ENCODE data around the gene PPP5C.
"Not testable (repeated sequence)": the region's sequence is repeated elsewhere in the genome, so short reads cannot be mapped to it uniquely, and the experiment has no call there.

Gene PPP5C

GRCh38 chr19:46415804-46416709 lies 69.2 kb downstream of the PPP5C start:
- H3K4me1 ChIP-seq (ENCODE audit: control insufficient read depth, low read depth, low read length): peaks cover 13% of the 10 kb centered on the region
- peaks cover 34% of the 10 kb centered on the region for H3K27me3 ChIP-seq (ENCODE audit: control insufficient read depth, insufficient read depth, low read length)
- not testable (repeated sequence) for H3K9me3 ChIP-seq (ENCODE audit: control insufficient read depth, low read depth, low read length); H3K27ac ChIP-seq (ENCODE audit: low read length); H3K36me3 ChIP-seq (ENCODE audit: control insufficient read depth, low read depth, low read length)
- H3K4me3 ChIP-seq (ENCODE audit: low read length): peak overlapping the region; percentile 54
- H3K9ac ChIP-seq (ENCODE audit: low read length): peak overlapping the region; percentile 38

GRCh38 chr19:46420056-46420455 lies 73.2 kb downstream of the PPP5C start:
- Histone ChIP-seq H3K4me1 (ENCODE audit: control insufficient read depth, low read depth, low read length) (peaks cover 10% of the 10 kb centered on the region), H3K4me3 (ENCODE audit: low read length) (no peak overlapping the region), H3K9ac (ENCODE audit: low read length) (no peak overlapping the region), H3K36me3 (ENCODE audit: control insufficient read depth, low read depth, low read length) (no peaks in the 10 kb centered on the region), H3K27ac (ENCODE audit: low read length) (no peak overlapping the region), H3K27me3 (ENCODE audit: control insufficient read depth, insufficient read depth, low read length) (peaks cover 6% of the 10 kb centered on the region), H3K9me3 (ENCODE audit: control insufficient read depth, low read depth, low read length) (no peaks in the 10 kb centered on the region)

- H3K27ac ChIP-seq (ENCODE audit: low read length): no peak overlapping the region
- H3K4me1 ChIP-seq (ENCODE audit: control insufficient read depth, low read depth, low read length): no peaks in the 10 kb centered on the region
- H3K9me3 ChIP-seq (ENCODE audit: control insufficient read depth, low read depth, low read length): no peaks in the 10 kb centered on the region
- no peaks in the 10 kb centered on the region for H3K36me3 ChIP-seq (ENCODE audit: control insufficient read depth, low read depth, low read length)
- H3K9ac ChIP-seq (ENCODE audit: low read length): no peak overlapping the region
- peaks cover 11% of the 10 kb centered on the region for H3K27me3 ChIP-seq (ENCODE audit: control insufficient read depth, insufficient read depth, low read length)
- no peak overlapping the region for H3K4me3 ChIP-seq (ENCODE audit: low read length)
Observed at GRCh38 chr19:46422344-46422743, 75.5 kb downstream of the PPP5C start.

- Histone ChIP-seq H3K27me3 (ENCODE audit: control insufficient read depth, insufficient read depth, low read length) (peaks cover 20% of the 10 kb centered on the region), H3K9ac (ENCODE audit: low read length) (no peak overlapping the region), H3K4me1 (ENCODE audit: control insufficient read depth, low read depth, low read length) (no peaks in the 10 kb centered on the region), H3K4me3 (ENCODE audit: low read length) (no peak overlapping the region), H3K36me3 (ENCODE audit: control insufficient read depth, low read depth, low read length) (no peaks in the 10 kb centered on the region), H3K27ac (ENCODE audit: low read length) (no peak overlapping the region), H3K9me3 (ENCODE audit: control insufficient read depth, low read depth, low read length) (no peaks in the 10 kb centered on the region)
Observed at GRCh38 chr19:46423188-46423587, 76.3 kb downstream of the PPP5C start.

- Histone ChIP-seq H3K9ac (ENCODE audit: low read length) (peak overlapping the region; percentile 59), H3K4me3 (ENCODE audit: low read length) (peak overlapping the region; percentile 90)
Observed at GRCh38 chr19:46426035-46426505, 79.2 kb downstream of the PPP5C start.

GRCh38 chr19:46426506-46427162 lies 79.7 kb downstream of the PPP5C start:
- H3K9me3 ChIP-seq (ENCODE audit: control insufficient read depth, low read depth, low read length): no peaks in the 10 kb centered on the region
- peaks cover 23% of the 10 kb centered on the region for H3K27me3 ChIP-seq (ENCODE audit: control insufficient read depth, insufficient read depth, low read length)
- no peaks in the 10 kb centered on the region for H3K36me3 ChIP-seq (ENCODE audit: control insufficient read depth, low read depth, low read length)
- no peak overlapping the region for H3K27ac ChIP-seq (ENCODE audit: low read length)
- H3K4me1 ChIP-seq (ENCODE audit: control insufficient read depth, low read depth, low read length): no peaks in the 10 kb centered on the region
- H3K4me3 ChIP-seq (ENCODE audit: low read length): peak overlapping the region; percentile 90
- peak overlapping the region; percentile 59 for H3K9ac ChIP-seq (ENCODE audit: low read length)

More at GRCh38 chr19:46426035-46426505, 79.2 kb downstream of the PPP5C start:
- H3K27me3 ChIP-seq (ENCODE audit: control insufficient read depth, insufficient read depth, low read length): peaks cover 23% of the 10 kb centered on the region
- no peaks in the 10 kb centered on the region for H3K4me1 ChIP-seq (ENCODE audit: control insufficient read depth, low read depth, low read length)
- no peaks in the 10 kb centered on the region for H3K9me3 ChIP-seq (ENCODE audit: control insufficient read depth, low read depth, low read length)
- no peak overlapping the region for H3K27ac ChIP-seq (ENCODE audit: low read length)
- no peaks in the 10 kb centered on the region for H3K36me3 ChIP-seq (ENCODE audit: control insufficient read depth, low read depth, low read length)

DNA sequence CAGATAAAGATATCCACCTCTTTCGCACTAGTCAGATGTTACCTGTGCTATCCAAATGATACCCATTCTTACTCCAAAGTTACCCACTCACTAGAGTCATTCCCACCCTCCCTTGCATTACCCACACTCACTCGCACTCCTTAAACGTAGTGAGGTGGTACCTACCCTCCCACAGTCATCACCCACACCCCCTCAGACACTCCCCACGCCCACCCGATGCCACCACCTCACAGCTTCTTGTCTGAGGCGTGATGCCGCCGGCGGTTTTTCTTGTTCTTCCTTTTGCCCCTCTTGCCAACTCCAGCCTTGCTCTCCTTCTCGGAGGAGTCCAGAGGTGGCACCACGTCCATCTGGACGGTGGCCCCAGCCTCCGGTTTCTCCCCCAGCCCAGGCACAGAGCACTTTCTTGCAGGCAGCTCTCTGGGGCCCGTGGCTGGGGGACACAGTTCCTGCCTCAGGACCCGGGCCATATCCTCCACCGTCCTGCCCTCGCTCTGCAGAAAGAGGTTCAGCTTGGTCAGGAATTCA lies 80.7 kb downstream of the PPP5C start:
- H3K27ac ChIP-seq (ENCODE audit: low read length): no peak overlapping the region
- H3K27me3 ChIP-seq (ENCODE audit: control insufficient read depth, insufficient read depth, low read length): peaks cover 23% of the 10 kb centered on the region
- H3K36me3 ChIP-seq (ENCODE audit: control insufficient read depth, low read depth, low read length): no peaks in the 10 kb centered on the region
- H3K9me3 ChIP-seq (ENCODE audit: control insufficient read depth, low read depth, low read length): no peaks in the 10 kb centered on the region
- H3K9ac ChIP-seq (ENCODE audit: low read length): no peak overlapping the region
- H3K4me1 ChIP-seq (ENCODE audit: control insufficient read depth, low read depth, low read length): no peaks in the 10 kb centered on the region
- no peak overlapping the region for H3K4me3 ChIP-seq (ENCODE audit: low read length)

DNA sequence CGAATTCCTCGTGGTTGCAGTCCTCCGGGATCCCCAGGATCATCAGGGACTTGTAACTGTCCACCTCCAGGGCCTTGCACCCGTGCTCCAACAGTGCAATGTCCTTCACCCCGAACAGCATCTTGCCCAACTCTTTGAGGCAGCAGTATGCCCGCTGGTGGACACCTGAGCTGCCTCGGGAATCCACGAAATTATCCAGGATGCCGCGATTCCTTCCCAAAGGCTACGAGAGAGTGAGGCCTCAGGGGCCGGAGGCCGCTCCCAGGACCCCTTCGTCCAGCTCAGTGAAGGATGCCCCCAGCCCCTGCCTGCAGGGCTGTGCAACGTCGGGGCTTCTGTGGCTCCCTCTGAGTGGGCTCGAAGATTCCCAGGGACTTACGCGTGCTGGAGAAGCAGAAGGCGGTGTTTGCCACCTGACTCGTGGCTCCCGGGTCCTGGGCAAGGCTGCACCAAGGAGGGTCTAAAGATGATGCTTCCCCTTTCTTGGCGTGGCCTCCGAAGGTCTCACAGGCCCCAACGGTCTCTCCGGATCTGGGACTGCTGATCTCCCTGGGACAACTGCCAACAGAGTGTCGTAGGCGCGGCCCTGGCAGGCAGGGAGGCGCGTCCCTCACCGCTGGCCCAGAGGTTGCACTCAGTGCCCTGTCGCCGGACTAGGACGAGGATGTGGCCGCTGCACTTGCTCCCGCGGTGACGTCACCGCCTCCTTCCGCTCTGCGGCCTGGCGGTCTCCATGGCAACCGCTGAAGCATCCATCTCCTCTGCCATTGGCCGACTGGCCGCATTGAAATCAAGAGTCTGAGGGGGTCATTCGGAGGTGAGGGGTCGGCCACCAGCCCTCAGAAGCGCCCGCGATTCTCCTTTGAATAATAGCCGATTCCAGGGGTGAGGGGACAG lies 81.6 kb downstream of the PPP5C start, which contains the start of gene PNMA8C:
PNMA8C (minus strand) TSS at position 698 of the 897 bp plus-strand sequence; CDS start at position 121, 577 bp downstream.
- no peak within 1 kb of the TSS for H3K27ac ChIP-seq (ENCODE audit: low read length)
- no peak within 1 kb of the TSS for H3K9ac ChIP-seq (ENCODE audit: low read length)

GRCh38 chr19:46429999-46430398 lies 83.1 kb downstream of the PPP5C start:
- Histone ChIP-seq H3K27ac (ENCODE audit: low read length) (no peak overlapping the region), H3K27me3 (ENCODE audit: control insufficient read depth, insufficient read depth, low read length) (peaks cover 23% of the 10 kb centered on the region), H3K36me3 (ENCODE audit: control insufficient read depth, low read depth, low read length) (no peaks in the 10 kb centered on the region), H3K4me3 (ENCODE audit: low read length) (no peak overlapping the region), H3K9me3 (ENCODE audit: control insufficient read depth, low read depth, low read length) (no peaks in the 10 kb centered on the region), H3K9ac (ENCODE audit: low read length) (no peak overlapping the region), H3K4me1 (ENCODE audit: control insufficient read depth, low read depth, low read length) (no peaks in the 10 kb centered on the region)

More for the DNA sequence above, 81.6 kb downstream of the PPP5C start, which contains the start of gene PNMA8C:
- no peaks in the 10 kb centered on the region for H3K9me3 ChIP-seq (ENCODE audit: control insufficient read depth, low read depth, low read length)
- H3K36me3 ChIP-seq (ENCODE audit: control insufficient read depth, low read depth, low read length): no peaks in the 10 kb centered on the region
- no peaks in the 10 kb centered on the region for H3K4me1 ChIP-seq (ENCODE audit: control insufficient read depth, low read depth, low read length)
- peaks cover 23% of the 10 kb centered on the region for H3K27me3 ChIP-seq (ENCODE audit: control insufficient read depth, insufficient read depth, low read length)
- H3K4me3 ChIP-seq (ENCODE audit: low read length): peak within 1 kb of the TSS; percentile 47

DNA sequence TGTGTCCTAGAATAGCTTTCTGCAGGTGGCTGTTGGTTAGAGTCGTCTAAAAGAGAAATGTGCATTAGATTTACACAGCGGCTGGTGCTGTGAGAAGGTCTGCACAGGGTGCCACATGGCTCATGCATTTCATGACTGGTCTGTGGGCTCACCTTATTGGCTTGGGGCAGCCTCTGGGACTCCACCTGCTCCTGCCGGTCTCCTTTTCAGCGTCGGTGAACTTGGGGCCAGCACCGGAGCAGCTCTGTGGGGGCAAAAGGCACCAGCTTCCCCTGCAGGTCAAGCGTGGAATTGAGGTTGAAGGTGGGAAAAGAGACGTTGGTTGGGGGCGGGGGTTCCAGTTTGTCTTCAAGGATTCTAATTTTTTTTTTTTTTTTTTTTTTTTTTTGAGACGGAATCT lies 84.9 kb downstream of the PPP5C start:
- Histone ChIP-seq H3K36me3 (ENCODE audit: control insufficient read depth, low read depth, low read length) (no peaks in the 10 kb centered on the region), H3K4me3 (ENCODE audit: low read length) (no peak overlapping the region), H3K27ac (ENCODE audit: low read length) (no peak overlapping the region), H3K9ac (ENCODE audit: low read length) (no peak overlapping the region), H3K27me3 (ENCODE audit: control insufficient read depth, insufficient read depth, low read length) (peaks cover 17% of the 10 kb centered on the region), H3K9me3 (ENCODE audit: control insufficient read depth, low read depth, low read length) (no peaks in the 10 kb centered on the region), H3K4me1 (ENCODE audit: control insufficient read depth, low read depth, low read length) (no peaks in the 10 kb centered on the region)

GRCh38 chr19:46433470-46433869 lies 86.6 kb downstream of the PPP5C start:
- not testable (repeated sequence) for H3K4me3 ChIP-seq (ENCODE audit: low read length); H3K27ac ChIP-seq (ENCODE audit: low read length); H3K4me1 ChIP-seq (ENCODE audit: control insufficient read depth, low read depth, low read length); H3K9ac ChIP-seq (ENCODE audit: low read length); H3K36me3 ChIP-seq (ENCODE audit: control insufficient read depth, low read depth, low read length); H3K27me3 ChIP-seq (ENCODE audit: control insufficient read depth, insufficient read depth, low read length); H3K9me3 ChIP-seq (ENCODE audit: control insufficient read depth, low read depth, low read length)

Measured in iPS-18a (cell line).